HG03045 (cell line): ENCODE results near the gene KTI12.

Experiments
- ATAC-seq: cut with Tn5 transposase; IDR thresholded peaks from one replicate; pipeline ENCODE4 v1.9.1; 2021; ENCODE audit warnings: mild to moderate bottlenecking, moderate library complexity; ENCODE audit not compliant: unreplicated experiment

Gene KTI12

DNA sequence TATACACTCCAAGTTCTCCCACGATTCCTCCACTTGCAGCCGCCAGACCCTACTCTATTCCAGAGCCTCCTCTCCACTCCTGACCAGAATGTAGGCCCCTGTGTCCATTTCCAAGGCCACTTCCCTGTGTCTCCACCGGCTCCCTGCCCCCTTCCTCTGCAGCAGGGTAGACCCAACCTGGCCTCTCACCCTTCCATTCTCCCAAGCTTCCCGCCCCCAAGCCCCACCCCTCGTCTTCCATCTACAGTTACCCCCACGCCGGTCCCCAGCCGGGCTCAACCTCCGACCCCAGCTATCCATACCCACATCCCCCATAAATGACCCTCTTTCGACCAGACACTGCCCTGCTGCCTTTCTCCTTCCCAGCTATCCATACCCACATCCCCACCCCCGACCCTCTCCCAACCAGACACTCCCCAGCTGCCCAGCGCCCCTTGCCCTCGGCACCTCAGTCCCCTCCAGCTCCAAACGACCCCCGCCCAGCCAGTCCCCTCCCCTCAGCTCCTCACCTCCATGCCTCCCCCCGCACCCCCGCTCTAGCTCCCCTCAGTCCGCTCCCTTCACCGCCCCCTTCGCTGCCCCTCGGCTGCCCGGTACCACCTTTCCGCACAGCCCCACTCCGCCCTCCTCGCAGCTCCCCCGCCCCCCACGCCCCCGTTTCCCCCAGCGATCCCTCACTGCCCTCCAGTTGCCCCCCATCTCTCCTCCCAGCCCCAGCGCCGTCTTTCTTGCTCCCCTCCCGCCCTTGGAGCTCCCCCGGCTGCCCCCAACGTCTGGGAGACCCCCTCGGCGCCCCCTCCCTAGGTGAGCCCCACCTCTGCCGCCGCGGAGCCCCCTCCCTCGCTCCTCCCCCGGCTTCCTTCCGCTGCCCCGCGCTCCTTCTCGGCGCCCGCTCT is 43.8 kb downstream of the KTI12 start:
- no peak for ATAC-seq

DNA sequence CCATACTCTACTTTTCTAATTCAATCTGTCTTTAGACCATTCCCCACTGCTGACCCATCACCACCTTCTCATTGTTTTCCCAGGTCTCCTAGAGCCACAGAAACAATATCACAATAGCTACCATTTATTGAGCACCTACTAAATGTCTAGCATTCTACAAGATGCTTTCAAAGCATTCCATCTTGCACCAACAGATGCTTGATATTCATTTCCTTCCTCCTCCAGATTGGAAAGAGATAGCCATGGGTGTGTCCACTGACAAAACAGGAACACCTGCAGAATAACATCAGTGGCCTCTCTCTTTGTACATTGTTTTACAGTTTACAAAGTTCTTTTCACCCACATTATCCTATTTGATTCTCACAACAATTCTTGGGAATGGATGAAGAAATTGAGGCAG is 45.4 kb downstream of the KTI12 start:
- no peak for ATAC-seq

DNA sequence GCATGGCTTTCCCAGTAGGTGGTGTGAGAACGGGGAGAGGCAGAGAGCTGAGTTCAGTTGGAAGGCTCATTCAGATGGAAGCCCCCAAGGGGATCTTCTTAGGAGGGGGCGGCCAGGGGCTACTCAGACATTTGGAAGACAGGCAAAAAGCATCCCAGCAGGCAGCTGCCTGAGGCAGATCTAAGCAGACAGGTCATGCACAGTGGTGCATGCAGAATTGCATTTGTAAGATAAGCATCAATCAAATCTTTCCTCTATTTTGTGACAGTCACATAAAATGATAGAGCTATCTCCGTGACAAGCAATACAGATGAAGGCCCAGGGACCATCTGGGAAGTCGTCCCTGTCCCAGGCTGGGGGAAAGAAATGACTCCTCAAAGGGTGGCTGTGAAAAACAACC is 46.9 kb downstream of the KTI12 start:
- no peak for ATAC-seq

DNA sequence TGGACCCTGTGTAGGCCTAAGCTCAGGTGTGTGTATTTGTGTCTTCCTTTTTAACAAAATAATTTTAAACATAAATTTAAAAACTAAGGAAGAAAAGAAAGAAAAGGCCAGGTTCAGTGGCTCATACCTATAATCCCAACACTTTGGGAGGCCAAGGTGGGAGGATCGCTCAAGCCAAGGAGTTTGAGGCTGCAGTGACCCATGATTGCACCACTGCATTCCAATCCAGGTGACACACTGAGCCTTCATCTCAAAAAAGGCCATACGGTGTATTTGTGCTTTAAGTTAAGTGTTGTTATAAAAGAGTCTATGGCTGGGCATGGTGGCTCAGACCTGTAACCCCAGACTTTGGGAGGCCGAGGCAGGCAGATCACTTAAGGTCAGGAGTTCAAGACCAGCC is 51.4 kb downstream of the KTI12 start:
- no peak for ATAC-seq
